CD4-positive, alpha-beta memory T cell (primary cell): ENCODE results near the gene DCDC2C. TPM values are rescaled to one million over a fixed set of nuclear protein-coding genes. Genes with fewer than 3 reads are reported as not detected.
"Not testable (repeated sequence)": the region's sequence is repeated elsewhere in the genome, so short reads cannot be mapped to it uniquely, and the experiment has no call there.

Source experiments
- CTCF ChIA-PET: fragments of 350-600 bp; sonication (Branson Sonifier 250); formaldehyde crosslinking; loops from one replicate; lab custom pipeline; 2021; ENCODE audit warnings: inconsistent platforms; ENCODE audit not compliant: partially characterized antibody; lab: Charles Lee
- POLR2A ChIA-PET: fragments of 350-600 bp; sonication (Branson Sonifier 250); formaldehyde crosslinking; loops from one replicate; lab custom pipeline; 2021; ENCODE audit not compliant: partially characterized antibody; lab: Charles Lee
- DNase-seq, 5 donors: peaks; one replicate each; pipeline versions ENCODE4 v3.0.0 to v3.0.0-alpha.2; 2020 to 2022; ENCODE audit warnings: mixed read lengths in 1 of 5
- H3K27ac ChIP-seq: one replicate; pipeline ENCODE4 v1.7.0; 2013; ENCODE audit warnings: low read depth, low read length
- H3K27me3 ChIP-seq: 2 replicates; pipeline ENCODE4 v1.7.0; 2013; ENCODE audit warnings: mild to moderate bottlenecking, low read length, moderate library complexity; ENCODE audit not compliant: insufficient read depth
- H3K36me3 ChIP-seq: 2 replicates; pipeline ENCODE4 v1.7.0; 2013; ENCODE audit warnings: mild to moderate bottlenecking, low read length, moderate library complexity; ENCODE audit not compliant: insufficient read depth
- H3K4me1 ChIP-seq: 2 replicates; pipeline ENCODE4 v1.7.0; 2013; ENCODE audit warnings: mild to moderate bottlenecking, low read length, moderate library complexity; ENCODE audit not compliant: insufficient read depth
- H3K4me3 ChIP-seq, 2 donors: one replicate each; pipeline ENCODE4 v1.7.0; 2013; ENCODE audit warnings: low read length in 2 of 2, mild to moderate bottlenecking in 1 of 2
- H3K9me3 ChIP-seq, 2 donors: one replicate each; pipeline ENCODE4 v1.7.0; 2013; ENCODE audit warnings: low read length in 2 of 2, control low read depth in 1 of 2; ENCODE audit not compliant: control insufficient read depth in 1 of 2
- H3K27ac Mint-ChIP-seq, 7 donors: one replicate each; pipeline ENCODE4 v1.8.0; 2020 to 2021; ENCODE audit warnings: mixed read lengths in 7 of 7, mild to moderate bottlenecking in 6 of 7, inconsistent platforms in 3 of 7, moderate library complexity in 3 of 7
- H3K27me3 Mint-ChIP-seq, 2 donors: one replicate each; pipeline ENCODE4 v1.8.0; 2020 to 2021; ENCODE audit warnings: mixed read lengths in 2 of 2
- H3K36me3 Mint-ChIP-seq, 2 donors: one replicate each; pipeline ENCODE4 v1.8.0; 2020 to 2021; ENCODE audit warnings: mixed read lengths in 2 of 2, inconsistent platforms in 1 of 2, mild to moderate bottlenecking in 1 of 2
- H3K4me1 Mint-ChIP-seq, 4 donors: one replicate each; pipeline ENCODE4 v1.8.0; 2020 to 2021; ENCODE audit warnings: mixed read lengths in 4 of 4, mild to moderate bottlenecking in 1 of 4
- H3K4me3 Mint-ChIP-seq, 8 donors: one replicate each; pipeline ENCODE4 v1.8.0; 2020 to 2021; ENCODE audit warnings: mixed read lengths in 8 of 8, mild to moderate bottlenecking in 7 of 8, moderate library complexity in 6 of 8, inconsistent platforms in 3 of 8
- H3K9me3 Mint-ChIP-seq, 8 donors: one replicate each; pipeline ENCODE4 v1.8.0; 2020 to 2021; ENCODE audit warnings: mixed read lengths in 8 of 8, mild to moderate bottlenecking in 5 of 8, inconsistent platforms in 3 of 8, moderate library complexity in 1 of 8
- intact Hi-C: fragments of 100-400 bp; cut with micrococcal nuclease; formaldehyde crosslinking; loops from one replicate; pipeline ENCODE4 v1.15.1; 2023
- polyA plus RNA-seq, 2 donors: library from polyadenylated mRNA; unstranded; fragments of 300-500 nt; fragmentation: Illumina TruSeq; gene quantifications; one replicate each; pipeline ENCODE4 v1.2.3, GENCODE V29; 2021
- total RNA-seq, 2 experiments: library from RNA; stranded (reverse); gene quantifications; one replicate each; pipeline ENCODE4 v1.2.3, GENCODE V29; 2021

Gene DCDC2C
- total and polyA plus RNA-seq, 4 experiments from 2014 or later = not detected

DNA sequence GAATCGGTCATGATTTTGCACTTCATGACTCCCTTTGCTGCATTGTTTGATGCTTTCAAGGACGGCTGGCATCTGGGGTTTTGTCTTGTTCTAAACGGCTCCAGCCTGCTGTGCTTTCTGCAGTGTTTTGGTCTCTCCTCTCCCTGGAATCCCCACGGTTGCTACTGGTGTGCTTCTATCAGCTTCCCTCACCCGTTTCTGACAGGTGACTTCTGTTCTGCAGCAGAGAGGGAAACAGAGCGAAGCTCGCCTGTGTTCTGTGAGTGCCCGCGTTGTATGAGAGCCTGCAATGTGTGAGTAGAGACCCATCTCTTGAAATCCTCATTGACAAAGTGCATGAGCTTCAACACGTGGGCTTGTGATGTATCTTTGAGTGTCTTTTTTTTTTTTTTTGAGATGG, 102.8 kb downstream of the DCDC2C start:
- no peak for DNase-seq
- Mint-ChIP-seq H3K4me1 (no peaks in the 10 kb centered on the region), H3K9me3 (peaks cover 0 to 11% (median 2%) of the 10 kb centered on the region in 8 donors), H3K36me3 (no peaks in the 10 kb centered on the region), H3K27me3 (peaks cover 6 to 12% of the 10 kb centered on the region in 2 donors), H3K27ac (no peak overlapping the region), H3K4me3 (no peak overlapping the region)
- CTCF ChIA-PET = no interaction called here
- Histone ChIP-seq H3K9me3 (no peaks in the 10 kb centered on the region), H3K4me1 (no peaks in the 10 kb centered on the region), H3K36me3 (no peaks in the 10 kb centered on the region), H3K27me3 (no peaks in the 10 kb centered on the region), H3K27ac (no peak overlapping the region), H3K4me3 (no peak overlapping the region)
- POLR2A ChIA-PET = no interaction called here
- intact Hi-C loops = no loop called here

DNA sequence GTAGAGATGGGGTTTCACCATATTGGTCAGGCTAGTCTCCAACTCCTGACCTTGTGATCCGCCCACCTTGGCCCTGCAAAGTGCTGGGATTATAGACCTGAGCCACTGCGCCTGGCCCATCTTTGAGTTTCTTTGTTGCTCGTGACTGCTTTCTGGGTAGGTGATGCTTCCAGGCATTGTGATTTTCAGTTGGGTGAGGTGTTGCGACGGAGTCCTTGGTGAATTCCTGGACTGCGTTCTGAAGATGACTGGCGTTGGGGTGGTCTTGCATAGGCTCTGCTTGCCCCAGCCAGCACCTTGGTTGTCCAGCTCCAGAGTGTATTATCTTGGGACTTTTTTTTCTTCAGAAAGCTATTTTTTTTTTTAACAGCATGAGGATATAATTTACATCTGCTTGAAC, 103.4 kb downstream of the DCDC2C start:
- ChIA-PET POLR2A (no interaction called here), CTCF (no interaction called here)
- no peaks in the 10 kb centered on the region for H3K4me1 ChIP-seq
- no peaks in the 10 kb centered on the region for H3K9me3 ChIP-seq
- Mint-ChIP-seq H3K36me3 (no peaks in the 10 kb centered on the region), H3K9me3 (peaks cover 0 to 12% (median 3%) of the 10 kb centered on the region in 8 donors), H3K27ac (no peak overlapping the region), H3K27me3 (peaks cover 6 to 13% of the 10 kb centered on the region in 2 donors), H3K4me3 (no peak overlapping the region), H3K4me1 (no peaks in the 10 kb centered on the region)
- no peak overlapping the region for H3K4me3 ChIP-seq
- intact Hi-C loops = no loop called here
- H3K27me3 ChIP-seq = no peaks in the 10 kb centered on the region
- H3K36me3 ChIP-seq = no peaks in the 10 kb centered on the region
- no peak for DNase-seq
- no peak overlapping the region for H3K27ac ChIP-seq

GRCh38 chr2:3807853-3808252, 104.5 kb downstream of the DCDC2C start:
- Mint-ChIP-seq H3K36me3 (no peaks in the 10 kb centered on the region), H3K27me3 (peaks cover 6 to 13% of the 10 kb centered on the region in 2 donors), H3K27ac (no peak overlapping the region), H3K9me3 (peaks cover 0 to 12% (median 3%) of the 10 kb centered on the region in 8 donors), H3K4me1 (no peaks in the 10 kb centered on the region), H3K4me3 (no peak overlapping the region)
- Histone ChIP-seq H3K27ac (no peak overlapping the region), H3K4me3 (no peak overlapping the region), H3K4me1 (no peaks in the 10 kb centered on the region), H3K36me3 (no peaks in the 10 kb centered on the region), H3K9me3 (no peaks in the 10 kb centered on the region), H3K27me3 (no peaks in the 10 kb centered on the region)
- ChIA-PET POLR2A (no interaction called here), CTCF (interaction anchor here (1.0 kb wide), 1 partner anchor 21 kb away, joined by 3 read pairs; no protein-coding TSS in a partner anchor)
- no peak for DNase-seq
- intact Hi-C loops = no loop called here

- H3K4me1 ChIP-seq = no peaks in the 10 kb centered on the region
- intact Hi-C loops = no loop called here
- peaks cover 0 to 15% (median 8%) of the 10 kb centered on the region in 8 donors for H3K9me3 Mint-ChIP-seq
- H3K27me3 Mint-ChIP-seq = peaks cover 4 to 6% of the 10 kb centered on the region in 2 donors
- no peaks in the 10 kb centered on the region for H3K9me3 ChIP-seq
- DNase-seq = no peak
- POLR2A ChIA-PET = no interaction called here
- no peaks in the 10 kb centered on the region for H3K4me1 Mint-ChIP-seq
- no peak overlapping the region for H3K27ac ChIP-seq
- no peaks in the 10 kb centered on the region for H3K36me3 Mint-ChIP-seq
- no peak overlapping the region for H3K4me3 ChIP-seq
- no peak overlapping the region for H3K4me3 Mint-ChIP-seq
- no peak overlapping the region for H3K27ac Mint-ChIP-seq
- no peaks in the 10 kb centered on the region for H3K36me3 ChIP-seq
- CTCF ChIA-PET = no interaction called here
- H3K27me3 ChIP-seq = no peaks in the 10 kb centered on the region
These were observed 111.4 kb downstream of the DCDC2C start for GRCh38 chr2:3814706-3815245.

DNA sequence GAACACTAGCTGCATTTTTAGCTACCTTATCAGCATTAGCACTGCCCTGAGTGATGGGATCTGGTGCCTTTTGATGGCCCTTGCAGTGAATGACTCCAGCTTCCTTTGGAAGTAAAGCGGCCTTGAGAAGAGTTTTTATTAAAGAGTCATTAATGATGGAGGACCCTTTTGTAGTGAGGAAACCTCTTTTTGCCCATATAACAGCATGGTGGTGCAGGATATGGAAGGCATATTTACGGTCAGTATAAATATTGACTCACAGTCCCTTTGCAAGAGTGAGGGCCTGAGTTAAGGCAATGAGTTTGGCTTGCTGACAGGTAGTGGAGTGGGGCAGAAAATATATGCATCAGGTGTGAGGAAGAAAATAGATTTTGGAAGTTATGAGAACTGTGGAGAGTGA, 113.8 kb downstream of the DCDC2C start:
- H3K4me3 Mint-ChIP-seq, H3K36me3 Mint-ChIP-seq, POLR2A ChIA-PET, intact Hi-C loops, H3K27ac ChIP-seq, H3K36me3 ChIP-seq, H3K27me3 ChIP-seq, H3K27me3 Mint-ChIP-seq, H3K4me1 ChIP-seq, H3K4me3 ChIP-seq, H3K9me3 ChIP-seq, H3K27ac Mint-ChIP-seq, H3K4me1 Mint-ChIP-seq, DNase-seq, CTCF ChIA-PET: not testable (repeated sequence)
- H3K9me3 Mint-ChIP-seq = peaks cover 0 to 21% (median 9%) of the 10 kb centered on the region in 8 donors

GRCh38 chr2:3823748-3824147, 120.4 kb downstream of the DCDC2C start:
- peaks cover 0 to 29% (median 6%) of the 10 kb centered on the region in 8 donors for H3K9me3 Mint-ChIP-seq
- H3K27ac Mint-ChIP-seq = no peak overlapping the region
- ChIA-PET POLR2A (no interaction called here), CTCF (no interaction called here)
- Histone ChIP-seq H3K27me3 (no peaks in the 10 kb centered on the region), H3K4me1 (no peaks in the 10 kb centered on the region), H3K36me3 (no peaks in the 10 kb centered on the region), H3K27ac (no peak overlapping the region), H3K4me3 (no peak overlapping the region), H3K9me3 (no peaks in the 10 kb centered on the region)
- no peaks in the 10 kb centered on the region for H3K36me3 Mint-ChIP-seq
- no peak for DNase-seq
- peaks cover 0 to 2% of the 10 kb centered on the region in 2 donors for H3K27me3 Mint-ChIP-seq
- H3K4me1 Mint-ChIP-seq = no peaks in the 10 kb centered on the region
- H3K4me3 Mint-ChIP-seq = no peak overlapping the region
- intact Hi-C loops = no loop called here

DNA sequence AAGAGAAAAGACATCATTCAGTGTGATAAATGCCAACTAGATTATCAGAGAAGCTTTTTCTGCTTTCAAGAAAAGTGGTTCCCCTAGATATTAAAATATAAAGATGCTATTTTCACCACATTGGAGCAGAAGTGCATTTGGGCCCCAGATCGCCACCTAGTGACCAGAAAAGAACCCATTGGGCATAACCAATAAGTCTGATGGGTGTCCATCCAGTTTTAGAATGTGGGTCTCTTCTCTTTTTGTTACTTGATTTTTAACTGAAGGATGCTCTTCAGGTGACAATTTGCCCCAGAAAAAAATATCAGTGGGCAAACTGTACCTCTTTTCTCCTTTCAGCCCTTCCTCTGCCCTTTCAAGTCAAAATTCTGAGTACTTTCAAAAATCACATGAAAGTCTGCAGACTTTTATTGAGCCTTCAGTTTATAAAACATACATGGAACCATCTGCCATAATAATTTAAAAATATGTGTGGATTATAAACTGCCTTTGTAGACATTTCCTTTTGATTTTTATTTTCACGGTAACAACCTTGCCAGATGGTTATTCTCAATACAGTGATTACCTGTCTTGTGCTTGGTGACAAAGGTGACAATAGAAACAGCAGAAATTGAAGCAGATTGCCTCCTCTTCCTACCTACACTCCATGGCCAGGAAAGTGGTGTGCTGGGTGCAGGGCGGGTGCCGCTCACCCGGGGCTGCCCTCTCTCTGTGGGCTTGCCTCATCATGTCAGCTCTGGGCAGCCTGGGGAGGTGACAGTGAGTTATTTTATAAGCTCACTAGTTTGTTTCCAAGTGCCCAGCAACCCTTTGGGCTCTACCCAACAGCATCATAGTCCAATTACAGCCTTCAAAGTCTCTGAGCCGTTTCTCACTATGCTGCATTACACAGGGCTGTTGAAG, 124.5 kb downstream of the DCDC2C start:
- Histone ChIP-seq H3K4me3 (no peak overlapping the region), H3K27me3 (no peaks in the 10 kb centered on the region), H3K9me3 (no peaks in the 10 kb centered on the region), H3K27ac (no peak overlapping the region), H3K36me3 (no peaks in the 10 kb centered on the region), H3K4me1 (no peaks in the 10 kb centered on the region)
- Mint-ChIP-seq H3K9me3 (peaks cover 0 to 12% (median 3%) of the 10 kb centered on the region in 8 donors), H3K4me1 (no peaks in the 10 kb centered on the region), H3K27ac (no peak overlapping the region), H3K27me3 (peaks cover 0 to 8% of the 10 kb centered on the region in 2 donors), H3K4me3 (no peak overlapping the region), H3K36me3 (no peaks in the 10 kb centered on the region)
- ChIA-PET POLR2A (no interaction called here), CTCF (no interaction called here)
- no peak for DNase-seq
- intact Hi-C loops = no loop called here
